HG02798 (cell line): Measurements from ENCODE around the gene PRKAG2.

Source experiments
- ATAC-seq: cut with Tn5 transposase; IDR thresholded peaks from one replicate; pipeline ENCODE4 v1.9.1; 2021; ENCODE audit warnings: mild to moderate bottlenecking; ENCODE audit not compliant: unreplicated experiment, poor library complexity

The PRKAG2 gene

DNA sequence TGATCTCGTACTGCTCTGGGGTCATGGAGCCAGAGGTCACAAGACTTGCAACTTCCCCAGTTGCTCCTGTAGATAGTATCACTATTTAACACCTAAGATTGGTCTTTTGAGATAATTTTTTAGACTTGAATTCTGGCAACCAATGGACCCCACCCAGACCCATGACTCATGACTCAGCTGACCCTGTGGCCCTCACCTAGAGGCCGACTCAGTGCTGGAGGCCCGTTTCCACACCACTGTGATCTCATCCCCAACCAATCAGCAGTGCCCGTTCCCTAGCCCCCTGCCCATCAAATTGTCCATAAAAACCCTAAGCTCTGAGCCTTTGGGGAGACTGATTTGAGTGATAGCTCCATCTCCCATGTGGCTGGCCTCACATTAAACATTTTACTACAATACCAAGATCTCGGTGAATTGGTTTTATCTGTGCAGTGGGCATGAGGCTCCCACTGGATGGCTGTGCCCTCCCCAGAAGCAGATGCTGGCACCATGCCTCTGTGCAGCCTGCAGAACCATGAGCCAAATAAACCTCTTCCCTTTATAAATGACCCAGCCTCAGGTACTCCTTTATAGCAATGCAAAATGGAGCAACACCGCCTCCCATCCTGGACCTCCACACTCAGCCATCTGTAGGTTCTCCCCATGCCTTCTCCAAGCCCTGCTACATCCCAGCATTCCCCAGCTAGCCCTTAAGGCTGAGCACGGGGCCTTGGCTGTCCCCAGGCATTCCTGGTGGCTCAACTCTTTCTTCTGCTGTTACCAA, 98.8 kb downstream of the PRKAG2 start:
- ATAC-seq = no peak

DNA sequence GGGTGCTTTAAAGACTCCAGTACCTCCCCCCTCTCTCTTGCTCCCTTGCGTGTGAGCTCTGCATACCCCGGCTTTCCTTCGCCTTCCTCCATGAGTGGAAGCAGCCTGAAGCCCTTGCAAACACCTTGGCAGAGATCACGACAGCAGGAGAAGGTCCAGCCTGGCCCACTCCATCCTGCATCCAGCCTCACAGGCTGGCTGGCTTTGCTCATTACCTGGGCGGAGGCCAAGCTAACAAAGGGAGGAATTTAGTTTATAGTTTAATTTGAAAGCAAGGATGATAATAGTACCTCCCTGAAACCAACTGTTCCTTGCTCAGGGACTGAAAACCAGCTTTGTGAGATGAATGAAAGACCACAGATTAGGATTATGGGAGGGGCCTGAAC, 99.4 kb downstream of the PRKAG2 start:
- no peak for ATAC-seq

DNA sequence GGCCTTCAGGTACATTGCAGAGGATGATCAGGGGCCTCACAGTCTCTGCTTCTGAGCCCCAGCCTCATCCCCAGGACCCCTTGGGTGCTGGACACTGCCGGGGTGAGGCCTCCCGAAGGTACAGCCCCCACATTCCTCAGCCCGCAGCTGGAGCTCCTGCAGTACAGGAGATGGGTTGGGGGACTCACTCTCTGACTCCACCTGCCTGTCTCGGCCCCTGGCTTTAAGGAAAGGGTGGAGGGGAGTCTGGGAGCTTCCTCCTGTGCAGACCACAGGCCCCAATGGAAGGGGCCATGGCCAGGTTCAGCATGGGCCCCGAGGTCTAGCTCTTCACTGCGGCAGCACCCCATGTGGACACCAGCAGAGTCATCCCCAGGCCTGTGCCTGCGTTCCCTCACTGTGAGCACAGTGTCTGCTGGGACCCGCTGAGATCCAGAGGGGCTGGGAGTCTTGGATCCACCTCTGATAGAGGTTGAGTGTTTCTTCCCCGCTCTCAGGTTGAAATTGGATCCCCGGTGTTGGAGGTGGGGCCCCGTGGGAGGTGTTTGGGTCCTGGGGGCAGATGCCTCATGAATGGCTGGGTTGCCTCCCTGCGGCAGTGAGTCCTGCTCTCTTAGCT, 99.9 kb downstream of the PRKAG2 start:
- ATAC-seq = no peak

DNA sequence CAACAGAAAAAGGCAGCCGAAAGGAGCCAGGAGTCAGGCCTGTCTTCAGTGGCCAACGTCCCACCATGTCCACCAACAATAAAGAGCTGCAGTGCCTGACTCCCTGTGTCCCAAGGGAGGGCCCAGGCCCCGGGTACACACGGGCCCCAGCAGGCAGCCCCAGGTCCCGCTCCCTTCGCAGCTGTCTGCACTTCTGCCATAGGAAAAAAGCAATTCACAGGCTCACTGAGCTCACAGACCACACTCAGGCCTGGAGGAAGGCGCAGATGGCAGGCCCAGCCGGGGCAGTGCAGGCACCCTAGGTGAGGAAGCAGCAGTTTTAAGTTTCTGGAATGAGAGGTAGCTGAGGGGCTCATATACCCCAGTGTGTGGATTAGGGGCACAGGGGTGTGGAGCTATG, 100.5 kb downstream of the PRKAG2 start:
- no peak for ATAC-seq

DNA sequence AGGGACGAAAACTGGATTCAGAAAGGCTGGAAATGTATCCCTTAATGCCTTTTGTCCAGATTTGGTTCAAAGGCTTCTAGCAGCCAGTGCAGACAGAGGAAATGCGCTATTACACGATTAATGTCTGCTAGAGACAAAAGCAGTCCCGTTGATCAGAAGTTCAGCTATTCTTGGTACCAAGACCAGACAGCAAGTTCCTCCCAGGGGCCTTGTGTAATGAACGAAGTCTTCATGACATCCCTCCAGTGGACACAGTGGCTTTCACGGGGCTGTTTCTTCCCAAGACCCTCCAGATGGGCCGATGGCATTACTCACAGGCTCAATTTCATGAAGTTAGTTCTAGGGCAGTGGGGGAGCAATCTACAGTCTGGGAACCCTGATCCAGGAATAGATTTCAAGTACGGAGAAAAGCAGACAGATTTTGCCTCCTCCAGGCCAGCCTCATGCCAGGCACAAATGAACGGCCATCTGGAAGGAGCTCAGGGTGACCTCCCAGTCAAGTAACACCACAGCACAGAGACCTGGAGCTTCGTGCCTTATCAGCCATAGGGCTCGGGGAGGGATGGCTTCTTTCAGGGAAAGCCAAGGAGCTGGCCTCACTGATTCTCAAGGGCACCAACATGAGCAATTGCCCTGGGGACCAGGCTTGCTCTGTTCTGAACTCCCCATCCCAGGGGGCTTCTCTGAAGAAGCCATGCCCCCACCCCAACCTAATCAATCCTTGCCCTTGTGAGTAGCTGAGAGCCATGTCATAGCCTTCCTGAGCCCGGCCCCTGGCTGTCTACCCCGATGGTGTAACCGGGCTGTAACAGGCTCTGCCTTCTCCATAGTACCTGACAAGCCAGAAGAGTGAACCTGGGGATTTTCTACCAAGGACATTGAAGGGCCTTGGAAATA, 101.1 kb downstream of the PRKAG2 start:
- ATAC-seq = no peak

DNA sequence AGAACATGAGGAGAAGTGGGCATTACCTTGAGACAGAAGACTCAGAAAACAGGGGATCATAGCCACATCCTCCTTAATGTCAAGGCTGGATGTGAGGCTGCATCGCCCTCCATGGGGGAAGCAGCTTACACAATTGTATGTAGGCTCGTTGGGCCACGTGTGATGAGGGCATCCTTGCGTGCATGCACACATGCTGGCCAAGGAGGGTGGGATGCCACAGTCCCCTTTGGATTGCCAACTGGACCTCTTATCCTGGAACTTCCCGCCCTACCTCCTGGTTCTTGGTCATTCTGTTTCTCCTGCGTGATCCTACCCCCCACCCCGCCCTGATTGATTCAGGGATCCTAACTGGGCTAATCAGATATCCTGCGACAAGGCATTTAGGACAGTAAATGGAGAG, 102.0 kb downstream of the PRKAG2 start:
- ATAC-seq = no peak

DNA sequence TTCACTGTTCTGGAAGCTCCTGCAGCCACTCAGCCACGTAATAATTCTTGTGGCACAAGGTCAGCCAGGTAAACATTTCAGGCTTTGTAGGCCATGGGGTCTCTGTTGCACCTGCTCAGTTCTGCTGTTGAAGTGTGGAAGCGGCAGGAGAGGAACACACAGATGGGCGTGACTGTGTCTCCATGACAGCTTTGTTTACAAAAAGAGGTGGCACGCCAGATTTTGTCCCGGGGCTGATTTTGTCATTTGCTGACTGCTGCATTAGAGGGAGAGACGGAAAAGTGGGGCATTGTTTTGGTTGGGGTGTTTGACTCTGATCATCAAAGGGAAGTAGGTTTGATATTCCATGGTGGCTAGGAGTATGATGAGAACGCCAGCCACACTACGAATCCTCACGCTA, 103.1 kb downstream of the PRKAG2 start:
- no peak for ATAC-seq

DNA sequence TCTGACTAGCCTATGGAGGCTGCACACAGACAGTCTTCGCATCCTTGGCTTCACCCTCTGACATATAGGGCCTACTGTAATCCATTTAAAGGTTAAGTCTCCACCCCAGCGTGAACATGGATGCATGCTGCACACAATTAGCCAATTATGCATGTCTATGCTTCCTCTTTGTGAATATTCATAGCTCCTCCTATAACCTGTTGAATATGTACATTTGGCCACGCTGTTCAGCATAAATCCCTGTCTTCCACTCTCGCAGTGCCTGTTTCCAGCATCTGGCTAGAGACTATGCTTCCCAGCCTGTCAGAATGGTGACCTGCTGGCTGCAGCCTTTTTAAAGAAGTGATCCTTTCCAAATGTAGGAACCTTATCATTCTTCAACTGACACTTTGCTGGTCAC, 106.7 kb downstream of the PRKAG2 start:
- ATAC-seq = no peak

DNA sequence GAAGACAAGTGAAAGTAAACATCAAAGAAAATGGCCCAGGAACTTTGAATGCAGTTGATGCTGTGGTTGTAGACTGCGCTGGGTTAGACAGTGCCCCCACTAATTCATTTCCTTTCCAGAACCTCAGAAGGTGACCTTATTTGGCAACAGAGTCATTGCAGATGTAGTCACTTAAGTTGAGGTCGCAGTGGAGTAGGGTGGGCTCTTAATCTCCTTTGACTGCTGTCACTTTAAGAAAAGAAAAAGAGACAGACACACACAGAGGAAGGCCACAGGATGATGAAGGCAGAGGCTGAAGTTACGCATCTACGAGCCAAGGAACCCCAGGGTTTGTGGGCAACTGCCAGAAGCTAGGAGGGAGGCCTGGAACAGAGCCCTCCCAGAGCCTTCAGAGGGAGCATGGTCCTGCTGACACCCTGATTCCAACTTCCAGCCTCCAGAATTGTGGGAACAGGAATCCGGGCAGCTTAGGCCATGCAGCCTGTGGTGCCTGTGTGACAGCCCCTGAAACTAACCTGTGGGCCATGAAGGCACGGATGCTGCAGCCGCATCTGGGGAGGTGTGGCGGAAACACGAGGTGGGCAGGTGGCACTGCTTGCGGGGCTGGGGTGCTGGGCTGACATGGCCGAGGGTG, 107.6 kb downstream of the PRKAG2 start:
- no peak for ATAC-seq

DNA sequence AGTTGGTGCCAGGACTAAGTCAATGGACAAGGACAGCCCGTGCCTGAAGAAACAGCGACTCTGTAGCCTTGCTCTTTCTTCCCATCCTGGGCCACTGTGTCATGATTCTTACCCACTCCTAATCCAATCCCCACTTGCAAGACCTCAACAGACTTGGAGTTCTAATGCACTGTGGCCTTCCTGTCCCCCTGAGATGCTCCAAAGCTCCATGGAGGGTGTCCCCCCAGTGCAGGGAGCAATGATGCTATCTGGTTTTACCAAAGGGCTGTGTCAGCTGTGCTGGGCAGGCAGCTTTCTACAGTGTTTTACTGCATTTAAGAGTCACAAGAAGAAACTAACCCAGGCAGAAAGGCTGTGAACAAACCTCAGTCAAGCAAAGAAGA, 108.1 kb downstream of the PRKAG2 start:
- ATAC-seq = no peak

DNA sequence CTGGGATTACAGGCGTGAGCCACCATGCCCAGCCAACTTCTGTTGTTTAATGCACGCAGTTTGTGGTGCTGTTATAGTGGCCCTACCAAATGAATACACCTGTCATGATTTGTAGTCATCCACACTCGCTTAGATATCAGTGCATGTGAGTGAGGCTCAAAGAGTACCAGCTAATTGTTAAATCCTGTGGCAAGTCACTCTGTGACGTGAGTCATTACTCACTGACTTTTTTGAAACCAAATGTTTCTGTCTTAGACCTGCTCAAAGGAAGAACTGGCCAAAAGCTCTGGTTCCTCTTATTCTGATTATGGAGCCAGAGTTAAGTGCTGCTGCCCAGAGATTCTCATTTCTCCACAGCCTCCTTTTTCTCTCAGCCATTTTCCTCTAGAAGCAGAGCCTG, 109.4 kb downstream of the PRKAG2 start:
- ATAC-seq = no peak

DNA sequence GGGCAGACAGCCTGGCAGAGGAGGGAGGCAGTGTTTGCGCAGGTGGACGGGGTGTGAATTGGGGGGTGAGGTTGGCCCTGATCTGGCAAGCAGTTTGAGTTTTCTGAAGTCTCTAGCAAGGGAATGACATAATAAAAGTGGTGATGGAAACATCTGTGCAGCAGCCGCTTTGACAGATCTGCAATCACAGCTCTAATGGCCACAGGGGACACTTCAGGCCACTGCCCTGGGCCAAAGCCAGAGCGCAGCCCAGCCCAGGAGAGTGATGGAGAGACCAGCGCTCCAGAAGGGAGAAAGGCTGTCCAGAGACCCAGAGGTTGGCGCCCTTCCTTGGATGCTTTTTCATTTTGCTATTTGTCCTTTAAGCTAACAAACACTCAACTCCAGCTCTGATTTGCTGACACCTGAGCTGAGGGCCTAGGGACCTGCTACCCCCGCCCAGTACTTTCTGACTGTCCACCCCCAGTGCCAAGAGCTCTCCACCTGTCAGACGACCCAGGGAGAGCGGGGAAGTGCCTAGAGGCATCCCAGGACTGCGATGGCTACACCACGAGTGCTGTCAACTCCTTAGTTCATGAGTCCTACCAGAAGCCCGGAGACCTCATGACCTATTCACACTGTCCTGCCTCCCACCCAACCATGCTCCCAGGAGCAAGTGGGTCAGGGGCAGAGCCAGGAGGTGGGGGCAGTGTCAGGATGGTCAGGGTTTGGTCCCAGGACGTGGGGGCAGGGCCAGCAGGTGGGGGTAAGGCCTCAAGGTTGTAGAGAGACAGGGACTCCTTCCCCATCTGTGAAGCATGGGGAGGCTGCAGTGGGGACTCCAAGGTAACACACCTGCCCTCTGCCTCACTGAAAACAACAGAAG, 112.6 kb downstream of the PRKAG2 start:
- ATAC-seq = no peak

DNA sequence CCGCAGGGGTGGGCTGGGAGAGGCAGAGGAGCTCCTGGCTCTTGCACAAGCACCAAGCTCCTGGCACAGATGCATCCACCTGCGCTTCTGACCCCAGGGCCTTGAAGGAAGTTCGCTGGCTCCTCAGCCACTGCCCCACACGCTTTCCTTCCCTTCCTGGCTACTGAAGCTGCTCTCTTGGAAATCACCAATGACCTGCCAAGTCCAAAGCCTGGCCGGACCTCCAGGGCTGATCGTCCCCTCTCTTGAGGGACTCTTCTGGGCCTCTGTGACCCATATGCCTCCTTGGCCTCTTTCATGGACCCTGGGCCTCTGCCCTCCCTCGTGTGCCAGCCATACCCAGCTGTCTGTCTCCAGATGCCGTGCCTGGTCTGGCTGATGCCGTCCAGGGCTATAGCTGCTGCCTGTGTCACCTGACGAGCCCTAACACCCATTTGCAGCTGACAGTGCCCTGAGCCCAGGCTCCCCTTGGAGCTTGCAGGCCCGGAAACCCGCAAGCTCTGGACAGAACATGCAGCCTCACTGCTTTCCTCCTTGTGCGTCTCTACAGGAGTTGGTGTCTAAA, 113.4 kb downstream of the PRKAG2 start:
- no peak for ATAC-seq

DNA sequence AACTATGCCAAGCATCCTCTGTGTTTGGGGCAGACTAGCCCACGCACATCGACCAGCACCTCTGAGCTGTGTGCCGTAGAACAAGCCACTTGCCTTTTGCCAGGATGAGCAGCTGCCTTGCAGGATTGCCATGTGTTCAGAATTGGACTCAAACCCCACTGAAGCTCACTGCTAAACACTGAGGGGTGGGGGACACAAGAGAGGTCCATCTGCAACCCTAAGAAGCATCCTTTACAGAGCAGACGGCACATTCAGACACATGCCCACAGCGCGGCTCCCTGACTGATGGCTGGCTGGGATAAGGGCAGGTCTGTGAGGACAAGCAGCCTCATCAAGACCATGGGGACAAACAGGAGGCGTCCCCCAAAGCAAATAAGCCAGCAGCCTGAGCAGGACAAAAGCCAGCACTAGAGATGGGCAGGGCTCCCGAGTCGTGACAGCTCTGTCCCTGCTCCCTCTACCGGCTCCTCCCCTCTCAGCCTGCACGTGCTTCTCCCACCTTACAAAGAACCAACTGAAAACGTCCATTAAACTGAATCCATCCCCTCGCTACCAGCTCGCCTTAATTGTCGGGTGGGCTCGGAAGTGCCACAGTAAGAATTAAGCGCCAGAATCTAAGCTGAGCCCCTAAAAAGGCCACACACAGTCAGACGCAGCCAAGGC, 114.2 kb downstream of the PRKAG2 start:
- ATAC-seq = no peak

DNA sequence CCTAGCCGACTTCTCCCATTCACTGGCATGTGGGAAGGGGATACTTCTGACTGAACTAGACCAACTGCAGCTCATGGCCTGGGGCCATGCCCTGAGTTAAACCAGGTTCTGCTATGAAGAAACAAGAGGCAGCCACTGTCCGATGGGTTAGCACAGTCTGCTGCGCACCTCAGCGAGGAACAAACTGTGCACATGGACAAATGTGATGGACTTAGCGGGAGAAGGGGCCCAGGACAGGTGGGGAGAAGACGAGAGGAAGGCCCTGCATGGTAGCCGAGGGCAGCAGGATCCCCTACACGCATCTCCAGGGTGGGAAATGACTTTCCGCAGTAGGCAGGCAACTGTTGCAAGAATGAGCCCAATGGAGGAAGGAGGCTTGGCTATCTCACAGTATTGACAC, 115.0 kb downstream of the PRKAG2 start:
- ATAC-seq = no peak

DNA sequence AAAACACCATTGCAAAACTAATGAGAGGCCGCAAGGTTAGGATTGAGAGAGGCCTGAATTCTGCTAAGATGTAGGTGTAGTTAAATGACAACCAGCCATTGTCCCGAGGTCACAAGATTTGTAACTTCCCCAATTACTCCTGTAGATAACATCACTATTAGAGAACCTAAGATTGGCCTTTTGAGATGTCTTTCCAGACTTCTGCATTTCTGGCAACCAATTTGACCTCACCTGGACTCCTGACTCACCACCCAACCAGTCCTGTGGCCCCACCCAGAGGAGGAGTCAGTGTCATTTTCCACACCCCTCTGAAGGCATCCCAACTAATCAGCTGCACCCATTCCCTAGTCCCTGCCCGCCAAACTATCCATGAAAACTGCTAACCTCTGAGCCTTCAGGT, 115.7 kb downstream of the PRKAG2 start:
- no peak for ATAC-seq

DNA sequence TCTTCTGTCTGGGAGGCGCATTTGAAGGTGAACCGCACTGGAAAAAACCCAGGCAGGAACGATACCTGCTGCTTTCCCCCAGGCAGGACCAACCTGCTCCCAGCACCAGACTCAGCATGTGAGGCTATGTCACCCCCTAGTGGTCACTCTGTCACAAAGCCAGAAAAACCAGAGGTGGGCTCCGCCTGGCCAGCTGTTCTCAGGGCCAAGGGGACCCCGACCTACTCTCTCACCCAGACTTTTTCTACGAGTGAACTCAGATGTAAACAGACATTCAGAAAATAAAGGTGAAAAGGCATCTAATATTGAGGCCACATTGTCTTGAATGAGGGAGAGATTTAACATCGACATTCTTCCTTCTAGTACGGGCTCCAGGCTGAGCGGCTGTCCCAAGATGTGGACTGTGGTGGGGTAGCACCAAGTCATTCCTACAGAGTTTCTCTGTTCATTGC, 117.3 kb downstream of the PRKAG2 start:
- peak; percentile 55 for ATAC-seq

DNA sequence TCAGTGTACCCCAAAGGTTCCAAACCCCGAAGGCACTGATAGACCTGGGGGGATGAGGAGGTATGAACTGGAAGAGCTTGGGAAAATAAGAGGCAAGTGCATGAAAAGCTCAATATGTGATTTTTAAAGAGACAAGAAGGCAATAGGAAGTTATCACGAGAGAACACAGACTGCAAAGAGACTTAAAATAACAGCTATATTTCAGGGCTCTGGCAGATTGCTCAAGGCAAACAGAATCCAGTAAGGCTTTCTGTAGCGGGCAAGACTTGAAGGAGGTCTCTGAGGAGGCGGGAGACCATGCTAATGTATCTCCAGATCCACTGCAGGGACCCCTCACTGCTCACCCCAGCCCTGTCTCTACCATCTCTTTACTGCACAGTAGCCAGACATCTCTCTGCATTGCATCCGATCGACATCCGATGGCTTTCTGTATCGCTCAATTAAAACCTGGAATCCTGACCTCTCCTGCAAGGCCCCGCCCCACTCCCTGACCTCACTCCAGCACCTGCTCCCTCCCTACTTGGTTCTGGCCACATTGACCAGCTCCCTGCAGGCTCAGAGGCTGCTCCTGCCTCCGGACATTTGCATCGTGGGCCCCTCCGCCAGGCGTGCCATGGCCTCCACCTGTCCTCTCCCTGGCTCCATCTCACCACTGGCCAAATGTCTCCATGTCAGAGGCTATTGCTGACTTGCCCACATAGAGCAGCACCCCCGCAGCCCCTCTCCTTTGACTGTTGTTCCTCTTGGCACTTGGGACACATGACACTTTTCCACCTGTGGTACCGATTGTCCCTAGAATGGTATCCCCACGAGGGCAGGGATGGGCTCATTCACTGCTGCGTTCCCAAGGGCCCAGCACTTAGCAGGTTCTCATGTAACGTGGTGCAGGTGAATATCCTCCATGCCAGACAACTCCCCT, 118.0 kb downstream of the PRKAG2 start:
- ATAC-seq = no peak
